ENCODE data around the gene ZCCHC14.

GRCh38 chr16:87459027-87459426, 33.8 kb downstream of the ZCCHC14 start:
- TF ChIP-seq BCL3 (IDR thresholded peaks at IDR 0.05) (no peak), CTCF (IDR thresholded peaks at IDR 0.05) (no peak), JUN (IDR thresholded peaks at IDR 0.05) (no peak), MAZ (IDR thresholded peaks at IDR 0.05; ENCODE audit: borderline replicate concordance, low read depth, low read length) (no peak), JUNB (IDR thresholded peaks at IDR 0.05) (no peak), KDM1A (IDR thresholded peaks at IDR 0.05; ENCODE audit: low read depth) (no peak), POLR2A (IDR thresholded peaks at IDR 0.05; ENCODE audit: low read length) (no peak), ESRRA (IDR thresholded peaks at IDR 0.05; ENCODE audit: borderline replicate concordance, low read length) (no peak)

Data from A549 (cell line).